ENCODE results near the gene ADCY5.
"Not testable (repeated sequence)": the region's sequence is repeated elsewhere in the genome, so short reads cannot be mapped to it uniquely, and the experiment has no call there.

ADCY5 gene

GRCh38 chr3:123448536-123449101 lies at the start of gene ADCY5:
Gene ADCY5 (minus strand): TSS chr3:123449090. CDS start chr3:123448545, 545 bp downstream.
- no peak for DNase-seq (ENCODE audit: low read depth, low spot score)

DNA sequence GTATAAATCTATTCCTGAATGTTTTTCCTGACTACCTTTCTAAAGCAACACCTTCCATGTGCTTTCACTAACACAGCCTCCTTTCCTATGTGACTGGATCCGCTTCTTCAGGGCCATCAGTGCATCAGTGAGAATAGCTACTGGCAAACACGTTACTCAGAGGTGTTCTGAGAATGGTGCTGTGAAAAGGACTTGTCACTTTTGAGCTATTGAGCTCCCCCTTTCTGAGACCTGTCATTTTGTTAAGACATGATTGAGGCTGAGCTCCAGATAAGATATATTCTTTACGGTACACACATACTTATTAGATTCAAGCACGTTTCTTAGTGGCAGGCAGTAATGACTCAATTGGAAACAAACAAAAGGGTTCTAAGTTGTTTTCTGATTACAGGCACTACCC lies 45.0 kb upstream of the ADCY5 start:
- DNase-seq (ENCODE audit: low read depth, low spot score): no peak

DNA sequence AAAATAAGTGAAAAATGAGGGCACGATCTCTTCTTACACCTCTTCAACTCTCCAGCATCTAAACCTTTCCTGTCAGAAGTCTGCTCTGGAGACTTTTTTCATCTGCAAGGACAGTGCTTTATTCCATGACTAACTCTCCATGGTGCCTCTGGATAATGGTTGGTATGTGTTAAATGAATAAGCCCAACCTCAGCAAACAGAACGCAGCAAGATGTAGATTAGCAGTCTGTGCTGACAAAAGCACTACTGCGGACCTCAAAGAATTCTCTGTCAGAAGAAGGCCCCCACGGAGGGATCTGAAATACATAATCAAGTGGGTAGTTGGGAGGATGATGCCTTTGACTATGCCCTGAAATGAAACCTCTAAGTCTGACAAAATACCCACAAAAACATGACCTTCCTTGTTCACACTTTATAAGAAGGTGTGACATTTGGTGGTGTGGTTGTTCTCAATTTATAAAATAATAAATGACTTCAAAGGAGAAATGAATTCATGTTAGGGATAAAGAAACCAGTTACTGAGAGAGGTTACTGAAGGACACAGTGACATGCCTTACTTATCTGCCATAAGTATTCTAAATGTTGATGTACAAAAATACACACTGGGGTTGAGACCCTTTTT lies 43.2 kb upstream of the ADCY5 start:
- no peak for DNase-seq (ENCODE audit: low read depth, low spot score)

DNA sequence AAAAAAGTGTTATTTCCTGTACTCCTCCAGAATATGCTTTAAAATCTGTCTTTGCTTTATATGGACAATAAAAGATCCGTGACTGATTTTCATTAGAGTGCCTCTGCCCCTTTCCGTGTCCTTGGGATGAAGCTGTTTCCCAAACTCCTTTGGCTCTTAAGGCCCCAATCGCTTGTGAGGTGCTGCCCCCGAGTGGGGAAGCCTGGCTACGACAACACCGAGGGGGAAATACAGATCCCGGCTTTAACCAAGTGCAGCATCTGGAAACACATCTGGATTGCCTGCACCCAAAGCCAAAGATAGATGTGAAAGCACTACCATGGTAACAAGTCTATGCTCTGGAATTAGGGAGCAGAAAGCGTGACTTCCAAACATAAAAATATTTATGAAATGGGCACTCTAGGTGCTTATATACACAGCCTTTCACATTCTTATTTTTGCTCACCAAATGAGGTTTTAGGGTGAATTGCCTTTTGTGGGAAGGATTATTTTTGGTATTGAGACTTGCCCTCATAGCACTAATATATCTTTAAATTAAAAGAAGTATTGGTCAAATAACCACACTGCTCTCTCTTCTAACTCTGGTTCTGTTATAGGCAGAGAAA lies 40.6 kb upstream of the ADCY5 start:
- DNase-seq (ENCODE audit: low read depth, low spot score): no peak

- no peak for DNase-seq (ENCODE audit: low read depth, low spot score)
Measured at GRCh38 chr3:123488645-123489347, 39.9 kb upstream of the ADCY5 start.

DNA sequence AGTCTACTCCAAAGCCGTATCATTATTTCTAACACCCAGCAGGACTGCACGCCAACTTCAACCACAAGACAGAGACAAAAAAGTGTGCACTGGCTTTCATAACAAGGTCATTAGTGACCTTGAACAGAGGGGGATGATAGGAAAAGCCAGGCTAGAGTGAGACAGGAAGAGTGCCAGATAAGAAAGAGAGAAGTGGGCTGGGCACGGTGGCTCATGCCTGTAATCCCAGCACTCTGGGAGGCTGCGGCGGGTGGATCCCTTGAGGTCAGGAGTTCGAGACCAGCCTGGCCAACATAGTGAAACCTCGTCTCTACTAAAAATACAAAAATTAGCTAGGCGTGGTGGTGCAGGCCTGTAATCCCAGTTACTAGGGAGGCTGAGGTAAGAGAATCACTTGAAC lies 38.2 kb upstream of the ADCY5 start:
- not testable (repeated sequence) for DNase-seq (ENCODE audit: low read depth, low spot score)

GRCh38 chr3:123486460-123486859 lies 37.6 kb upstream of the ADCY5 start:
- no peak for DNase-seq (ENCODE audit: low read depth, low spot score)

DNA sequence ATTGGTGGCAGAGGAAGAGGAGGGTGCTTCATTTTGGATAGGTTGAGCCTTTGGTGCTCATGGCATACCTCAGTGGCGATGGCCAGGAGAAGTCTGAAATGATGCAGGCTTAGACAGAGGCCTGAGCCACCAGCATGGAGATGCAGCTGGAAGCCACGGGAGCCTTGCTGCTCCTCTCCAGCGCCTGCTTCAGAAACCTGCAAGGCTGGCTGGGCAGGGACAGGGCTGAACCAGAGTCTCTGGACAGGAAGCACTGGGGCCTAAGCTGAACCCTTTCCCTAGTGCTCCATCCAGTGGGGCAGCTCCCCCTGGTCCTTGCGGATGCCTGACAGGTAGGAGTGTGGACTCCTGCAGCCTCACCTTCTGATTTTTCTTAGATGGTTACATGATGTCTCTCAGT lies 36.7 kb upstream of the ADCY5 start:
- DNase-seq (ENCODE audit: low read depth, low spot score): no peak

GRCh38 chr3:123483146-123483545 lies 34.3 kb upstream of the ADCY5 start:
- no peak for DNase-seq (ENCODE audit: low read depth, low spot score)

GRCh38 chr3:123481722-123482457 lies 33.0 kb upstream of the ADCY5 start:
- no peak for DNase-seq (ENCODE audit: low read depth, low spot score)

GRCh38 chr3:123481071-123481470 lies 32.2 kb upstream of the ADCY5 start:
- DNase-seq (ENCODE audit: low read depth, low spot score): no peak

DNA sequence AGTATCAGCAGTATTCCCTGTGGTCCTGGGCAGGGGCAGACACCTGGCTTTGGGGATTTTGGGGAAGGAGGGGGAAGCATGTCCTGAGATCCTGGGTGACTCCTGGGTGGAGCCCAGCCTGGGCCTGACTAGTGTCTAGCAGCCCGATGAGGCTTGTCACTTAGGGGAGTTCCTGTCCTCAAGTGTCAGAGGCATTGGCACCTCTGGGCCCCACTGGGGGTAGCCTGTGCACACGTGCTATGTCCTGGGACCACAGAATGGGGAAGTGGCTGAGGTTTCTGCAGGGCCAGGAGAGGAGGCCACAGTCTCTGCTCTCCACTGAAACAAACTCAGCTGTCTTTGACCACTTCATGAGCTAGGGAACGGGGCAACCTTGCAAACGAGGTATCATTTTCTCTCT lies 31.5 kb upstream of the ADCY5 start:
- DNase-seq (ENCODE audit: low read depth, low spot score): no peak

GRCh38 chr3:123479891-123480290 lies 31.0 kb upstream of the ADCY5 start:
- DNase-seq (ENCODE audit: low read depth, low spot score): no peak

GRCh38 chr3:123478314-123478713 lies 29.4 kb upstream of the ADCY5 start:
- no peak for DNase-seq (ENCODE audit: low read depth, low spot score)

GRCh38 chr3:123476967-123477750 lies 28.3 kb upstream of the ADCY5 start:
- no peak for DNase-seq (ENCODE audit: low read depth, low spot score)

DNA sequence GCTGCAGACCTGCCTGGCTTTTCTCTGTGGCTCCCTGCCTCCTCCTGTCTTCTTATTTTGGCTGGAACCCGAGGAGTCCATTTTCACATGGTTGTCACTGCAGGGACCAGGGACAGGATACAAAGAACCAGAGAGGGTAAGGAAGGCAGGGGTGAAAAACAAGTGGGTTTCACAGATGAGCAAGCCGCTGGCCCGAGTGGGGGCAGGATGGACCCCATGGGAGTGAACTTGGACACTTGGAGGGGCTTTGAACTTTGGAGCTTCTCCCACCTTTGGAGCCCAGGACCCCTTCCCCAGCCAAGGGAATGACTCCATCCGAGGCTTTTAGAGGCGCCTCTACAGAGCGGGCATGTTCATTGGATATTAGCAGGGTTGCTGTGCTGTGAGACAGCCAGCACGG lies 26.9 kb upstream of the ADCY5 start:
- no peak for DNase-seq (ENCODE audit: low read depth, low spot score)

DNA sequence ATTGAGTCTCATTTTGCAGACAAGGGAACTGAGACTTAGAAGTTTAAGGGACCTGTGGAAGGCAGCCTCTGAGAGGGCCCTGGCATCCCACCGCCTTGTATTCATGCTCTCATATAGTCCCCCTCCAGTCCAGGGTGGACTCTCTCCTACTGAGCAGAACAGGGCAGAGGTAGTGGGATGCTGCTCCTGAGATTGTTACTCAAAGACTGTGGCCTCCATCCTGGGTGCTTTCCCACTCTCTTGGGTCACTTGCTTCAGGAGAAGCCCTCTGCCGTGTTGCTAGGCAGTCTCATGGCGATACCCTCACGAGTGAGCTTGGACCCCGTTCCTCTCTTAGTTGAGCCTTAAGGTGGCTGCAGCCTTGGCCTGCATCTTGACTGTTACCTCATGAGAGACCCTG lies 22.2 kb upstream of the ADCY5 start:
- DNase-seq (ENCODE audit: low read depth, low spot score): no peak

GRCh38 chr3:123469323-123469995 lies 20.6 kb upstream of the ADCY5 start:
- no peak for DNase-seq (ENCODE audit: low read depth, low spot score)

DNA sequence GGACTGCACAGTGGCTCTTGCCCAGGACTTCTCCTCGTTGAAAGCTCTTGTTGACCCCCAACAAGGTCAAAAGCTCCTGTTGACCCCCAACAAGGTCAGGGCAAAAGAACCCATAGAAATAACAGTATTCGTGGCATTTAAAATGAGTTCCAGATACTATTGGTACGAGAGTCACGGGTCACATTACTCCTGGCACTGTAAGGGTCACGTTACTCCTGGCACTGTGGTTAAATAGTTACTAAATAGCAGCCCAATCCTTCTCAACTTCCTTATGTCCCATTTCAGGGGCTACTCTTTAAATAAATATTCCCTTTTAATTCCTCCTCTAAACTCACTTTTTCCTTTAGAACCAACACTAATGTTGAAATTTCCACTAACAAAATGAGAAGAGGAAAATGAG lies 18.2 kb upstream of the ADCY5 start:
- no peak for DNase-seq (ENCODE audit: low read depth, low spot score)

GRCh38 chr3:123464211-123464610 lies 15.3 kb upstream of the ADCY5 start:
- DNase-seq (ENCODE audit: low read depth, low spot score): no peak

- no peak for DNase-seq (ENCODE audit: low read depth, low spot score)
Measured at GRCh38 chr3:123459862-123460261, 11.0 kb upstream of the ADCY5 start.
